Cerebellar cortex (tissue), 1 donor: ENCODE data around the gene CFP.

Experiments used
- DNase-seq: peaks from one replicate; pipeline ENCODE4 v3.0.0-alpha.2; 2015; ENCODE audit warnings: low spot score

CFP gene

DNA sequence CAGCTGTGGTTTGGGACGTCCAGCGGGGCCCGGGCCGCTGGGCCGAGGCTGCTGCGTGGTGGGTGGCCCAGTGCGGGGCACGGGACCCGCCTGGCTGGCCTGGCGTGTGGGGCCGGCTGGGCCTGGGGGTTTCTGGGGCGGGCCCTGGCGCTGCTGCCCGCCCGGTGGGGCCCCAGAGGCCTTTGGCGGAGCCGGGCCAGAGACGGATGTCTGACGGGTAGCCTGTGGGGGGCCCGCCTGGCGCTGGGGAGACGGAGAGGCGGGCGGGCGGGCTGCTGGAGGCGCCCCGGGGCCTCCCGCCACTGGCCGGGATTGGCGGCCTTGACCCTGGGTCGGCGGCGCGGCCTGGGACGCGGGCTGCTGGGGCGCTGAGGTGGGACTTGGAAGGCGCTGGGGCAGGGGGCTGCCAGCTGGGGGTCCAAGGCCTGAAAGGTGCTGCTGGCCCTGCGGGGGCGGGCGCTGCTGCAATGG is 55.6 kb downstream of the CFP start:
- DNase-seq: no peak

- DNase-seq: no peak
These were observed 56.2 kb downstream of the CFP start for GRCh38 chrX:47573341-47574075.
